HCT116 (cell line): ENCODE measurements around the gene APBA1. TPM values are rescaled to one million over a fixed set of nuclear protein-coding genes. Genes with fewer than 3 reads are reported as not detected.

Source experiments
- ATAC-seq: fragments of 200-7000 bp; cut with Tn5 transposase; 2 replicates; pipeline ENCODE4 v1.9.1; 2020; ENCODE audit warnings: mild to moderate bottlenecking, moderate library complexity
- BruUV-seq: library from RNA; stranded (reverse); fragments of 400-500 nt; replicated peaks from 2 replicates; lab custom pipeline; 2021; lab: Mats Ljungman, UMichigan
- CTCF ChIA-PET: fragments of 300-600 bp; sonication (Branson Sonifier 250); formaldehyde crosslinking; loops from one replicate; lab custom pipeline; 2021; ENCODE audit warnings: antibody characterized with exemption; lab: Charles Lee
- POLR2A ChIA-PET: fragments of 300-600, 350-600 bp; sonication (Branson Sonifier 250); formaldehyde crosslinking; loops from one replicate; lab custom pipeline; 2021; ENCODE audit warnings: antibody characterized with exemption; lab: Charles Lee
- RAD21 ChIA-PET, 2 experiments: fragments of 300-600 bp; sonication (Branson Sonifier 250); formaldehyde crosslinking; loops; one replicate each; lab custom pipeline; 2023; ENCODE audit warnings: low total read pairs in 2 of 2; ENCODE audit not compliant: uncharacterized antibody in 2 of 2, unreplicated experiment in 2 of 2, low non-redundant PET in 1 of 2; lab: Charles Lee
- DNase-seq: peaks from one replicate; pipeline ENCODE4 v3.0.0-alpha.2; 2010; ENCODE audit warnings: low read depth, low spot score
- H2AFZ ChIP-seq: fragments of 200-600 bp; shearing (Covaris generic), sonication (generic); 2 replicates; pipeline ENCODE4 v1.6.1; 2017; ENCODE audit warnings: low read depth, mixed run types, mixed read lengths, antibody characterized with exemption, low read length; ENCODE audit not compliant: poor library complexity, severe bottlenecking
- H3K27ac ChIP-seq: 2 replicates; pipeline ENCODE4 v1.5.1; 2012; ENCODE audit warnings: low read depth, low read length
- H3K27me3 ChIP-seq: fragments of 200-600 bp; sonication (generic); 2 replicates; pipeline ENCODE4 v1.6.1; 2016; ENCODE audit warnings: mixed run types, low read length, mixed read lengths; ENCODE audit not compliant: insufficient read depth
- H3K36me3 ChIP-seq, 2 experiments: fragments of 200-500 bp in 1 of 2; fragments of 200-600 bp in 1 of 2; sonication (Bioruptor generic) in 1 of 2; sonication (generic) in 1 of 2; 2 replicates each; pipeline versions ENCODE4 v1.5.1 to v1.6.1; 2014 to 2016; ENCODE audit warnings: low read length in 2 of 2, inconsistent platforms in 1 of 2, mixed read lengths in 1 of 2, mixed run types in 1 of 2; ENCODE audit not compliant: insufficient read depth in 2 of 2, control insufficient read depth in 1 of 2
- H3K4me1 ChIP-seq, 2 experiments: fragments of 200-600 bp in 1 of 2; sonication (generic) in 1 of 2; 2 replicates each; pipeline versions ENCODE4 v1.5.1 to v1.6.1; 2012 to 2017; ENCODE audit warnings: low read length in 2 of 2, inconsistent platforms in 1 of 2, mild to moderate bottlenecking in 1 of 2, mixed read lengths in 1 of 2, mixed run types in 1 of 2, moderate library complexity in 1 of 2; ENCODE audit not compliant: insufficient read depth in 2 of 2, control insufficient read depth in 1 of 2
- H3K4me2 ChIP-seq: fragments of 200-600 bp; sonication (generic); 2 replicates; pipeline ENCODE4 v1.6.1; 2017; ENCODE audit warnings: mixed run types, low read length, mixed read lengths
- H3K4me3 ChIP-seq, 2 experiments: fragments of 200-600 bp in 1 of 2; sonication (generic) in 1 of 2; replicated peaks in 1 of 2; 2 replicates each; pipeline ENCODE4 v1.5.1; 2011 to 2016; ENCODE audit warnings: low read length in 2 of 2, control low read depth in 1 of 2, low read depth in 1 of 2, mild to moderate bottlenecking in 1 of 2, mixed read lengths in 1 of 2, mixed run types in 1 of 2
- H3K79me2 ChIP-seq: fragments of 200-600 bp; sonication (generic); 2 replicates; pipeline ENCODE4 v1.6.1; 2017; ENCODE audit warnings: mild to moderate bottlenecking, mixed run types, low read length, moderate library complexity, mixed read lengths; ENCODE audit not compliant: insufficient read depth
- H3K9ac ChIP-seq: fragments of 200-600 bp; sonication (generic); 2 replicates; pipeline ENCODE4 v1.6.1; 2016; ENCODE audit warnings: low read length, mixed read lengths
- H3K9me2 ChIP-seq: fragments of 200-600 bp; sonication (generic), shearing (Covaris generic); 2 replicates; pipeline ENCODE4 v1.6.1; 2017; ENCODE audit warnings: mixed run types, mild to moderate bottlenecking, moderate library complexity; ENCODE audit not compliant: insufficient read depth
- H3K9me3 ChIP-seq, 2 experiments: fragments of 200-500 bp in 1 of 2; fragments of 200-600 bp in 1 of 2; sonication (Bioruptor generic) in 1 of 2; sonication (generic) in 1 of 2; 2 replicates each; pipeline ENCODE4 v1.6.1; 2014 to 2017; ENCODE audit warnings: low read length in 2 of 2, mixed read lengths in 2 of 2, inconsistent platforms in 1 of 2, low read depth in 1 of 2, mild to moderate bottlenecking in 1 of 2, mixed run types in 1 of 2, moderate library complexity in 1 of 2; ENCODE audit not compliant: control insufficient read depth in 1 of 2, insufficient read depth in 1 of 2
- H4K20me1 ChIP-seq: fragments of 200-600 bp; sonication (generic), shearing (Covaris generic); 2 replicates; pipeline ENCODE4 v1.6.1; 2017; ENCODE audit warnings: mixed run types, mild to moderate bottlenecking, moderate library complexity; ENCODE audit not compliant: insufficient read depth
- CEBPB ChIP-seq: IDR thresholded peaks from 2 replicates; pipeline ENCODE4 v1.6.1; 2012; ENCODE audit warnings: low read depth
- EGR1 ChIP-seq: IDR thresholded peaks from 2 replicates; pipeline ENCODE4 v1.6.1; 2012; ENCODE audit warnings: low read depth
- ELF1 ChIP-seq: IDR thresholded peaks from 2 replicates; pipeline ENCODE4 v1.6.1; 2012; ENCODE audit warnings: low read depth, borderline replicate concordance
- EZH2 ChIP-seq: fragments of 200-600 bp; sonication (generic); IDR thresholded peaks from 2 replicates; pipeline ENCODE4 v1.6.1; 2017; ENCODE audit warnings: antibody characterized with exemption, mixed run types
- EZH2phosphoT487 ChIP-seq: fragments of 200-600 bp; IDR thresholded peaks from 2 replicates; pipeline ENCODE4 v1.6.1; 2018; ENCODE audit warnings: antibody characterized with exemption, borderline replicate concordance
- JUND ChIP-seq: IDR thresholded peaks from 2 replicates; pipeline ENCODE4 v1.6.1; 2012
- POLR2A ChIP-seq: IDR thresholded peaks from 2 replicates; pipeline ENCODE4 v1.7.0; 2011; ENCODE audit warnings: borderline replicate concordance; ENCODE audit not compliant: insufficient read depth, insufficient read length; ENCODE audit errors: extremely low read depth
- POLR2AphosphoS5 ChIP-seq: IDR thresholded peaks from 2 replicates; pipeline ENCODE4 v1.6.1; 2011; ENCODE audit warnings: mild to moderate bottlenecking, low read depth, low read length, moderate library complexity
- RAD21 ChIP-seq: IDR thresholded peaks from 2 replicates; pipeline ENCODE4 v1.6.1; 2012; ENCODE audit warnings: low read depth, mild to moderate bottlenecking
- SIN3A ChIP-seq: IDR thresholded peaks from 2 replicates; pipeline ENCODE4 v1.6.1; 2012; ENCODE audit warnings: low read depth
- SP1 ChIP-seq: IDR thresholded peaks from 2 replicates; pipeline ENCODE4 v1.6.1; 2012; ENCODE audit warnings: low read depth
- SRF ChIP-seq: IDR thresholded peaks from 2 replicates; pipeline ENCODE4 v1.6.1; 2012; ENCODE audit warnings: low read depth
- TCF7L2 ChIP-seq: IDR thresholded peaks from 2 replicates; pipeline ENCODE4 v1.7.0; 2011; ENCODE audit warnings: borderline replicate concordance, inconsistent platforms; ENCODE audit not compliant: insufficient read depth, insufficient read length; ENCODE audit errors: extremely low read depth
- ZFX ChIP-seq: fragments of 450-650 bp; IDR thresholded peaks from 2 replicates; pipeline ENCODE4 v1.6.1; 2017
- ZNF274 ChIP-seq: fragments of 200-500 bp; sonication (Bioruptor generic); IDR thresholded peaks from 2 replicates; pipeline ENCODE4 v1.6.1; 2014; ENCODE audit warnings: mild to moderate bottlenecking, low read depth, low read length, inconsistent platforms
- intact Hi-C: fragments of 100-400 bp; cut with micrococcal nuclease; formaldehyde crosslinking; loops from 2 replicates; pipeline ENCODE4 v1.10.0; 2022
- total RNA-seq: library from RNA; stranded (reverse); gene quantifications from one replicate; pipeline ENCODE4 v1.2.1, GENCODE V29; 2021; ENCODE audit not compliant: unreplicated experiment
- TF ChIP-seq, protein P1 (sequence below): IDR thresholded peaks from 2 replicates; pipeline ENCODE4 v1.6.1; 2012
- TF ChIP-seq, protein P2 (sequence below), 3 experiments: fragments of 200-600 bp in 1 of 3; sonication (generic) in 1 of 3; IDR thresholded peaks in 2 of 3; conservative IDR thresholded peaks in 1 of 3; 2 replicates each; pipeline ENCODE4 v1.5.1; 2012 to 2017; ENCODE audit warnings: low read depth in 2 of 3, low read length in 2 of 3, antibody characterized with exemption in 1 of 3, borderline replicate concordance in 1 of 3, control low read depth in 1 of 3, mild to moderate bottlenecking in 1 of 3, mixed read lengths in 1 of 3, mixed run types in 1 of 3, moderate library complexity in 1 of 3; ENCODE audit not compliant: insufficient read depth in 1 of 3
- TF ChIP-seq, protein P3 (sequence below): IDR thresholded peaks from 2 replicates; pipeline ENCODE4 v1.6.1; 2011; ENCODE audit warnings: mild to moderate bottlenecking, low read length, moderate library complexity; ENCODE audit not compliant: insufficient replicate concordance; ENCODE audit errors: extremely low read depth
- TF ChIP-seq, protein P4 (sequence below): IDR thresholded peaks from 2 replicates; pipeline ENCODE4 v1.6.1; 2012

Gene APBA1
- total RNA-seq, 1 experiment from 2014 or later, result 0.20 TPM

DNA sequence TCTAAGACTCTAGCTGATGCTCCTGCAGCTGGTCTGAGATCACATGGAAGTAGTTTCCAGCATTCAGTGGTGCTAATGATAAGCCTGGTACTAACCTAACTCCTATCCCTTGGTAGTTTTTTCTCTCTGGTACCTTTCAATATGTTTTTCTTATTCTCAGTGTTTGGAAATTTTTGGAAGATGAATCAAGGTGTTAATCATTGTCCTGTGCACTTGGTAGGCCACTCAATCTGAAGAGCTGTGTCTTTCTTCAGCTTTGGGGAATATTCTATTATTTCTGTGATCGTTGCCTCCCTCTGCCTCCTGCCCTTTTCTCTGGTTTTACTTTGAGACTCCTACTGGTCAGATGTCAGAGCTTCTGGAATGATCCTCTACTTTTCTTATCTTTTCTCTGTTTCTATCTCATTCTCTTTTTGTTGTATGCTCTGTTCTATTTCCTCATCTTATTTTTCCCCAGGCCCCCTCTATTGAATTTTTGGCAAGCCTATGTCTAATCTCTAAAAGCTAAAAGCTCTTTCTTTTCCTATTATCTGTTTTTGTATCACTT is 136.8 kb downstream of the APBA1 start:
- ChIA-PET RAD21 (no interaction called here), CTCF (interaction anchor here (1.6 kb wide), 1 partner anchor 11 kb away, joined by 3 read pairs; no protein-coding TSS in a partner anchor), POLR2A (no interaction called here)
- Histone ChIP-seq H3K4me2 (no peak overlapping the region), H3K4me1 (no peaks in the 10 kb centered on the region), H3K36me3 (no peaks in the 10 kb centered on the region), H3K27ac (no peak overlapping the region), H3K27me3 (peaks cover 58% of the 10 kb centered on the region), H3K9me2 (no peaks in the 10 kb centered on the region), H3K79me2 (no peaks in the 10 kb centered on the region), H3K9ac (no peak overlapping the region), H4K20me1 (no peaks in the 10 kb centered on the region), H2AFZ (no peak overlapping the region), H3K9me3 (no peaks in the 10 kb centered on the region), H3K4me3 (no peak overlapping the region)
- DNase-seq, result no peak
- BruUV-seq, result no TSS peak
- TF ChIP-seq, protein P1, sequence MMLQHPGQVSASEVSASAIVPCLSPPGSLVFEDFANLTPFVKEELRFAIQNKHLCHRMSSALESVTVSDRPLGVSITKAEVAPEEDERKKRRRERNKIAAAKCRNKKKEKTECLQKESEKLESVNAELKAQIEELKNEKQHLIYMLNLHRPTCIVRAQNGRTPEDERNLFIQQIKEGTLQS, result no peak
- no peak for TF ChIP-seq EZH2phosphoT487
- TF ChIP-seq CEBPB, result no peak
- no peak for TF ChIP-seq RAD21
- TF ChIP-seq, protein P2, sequence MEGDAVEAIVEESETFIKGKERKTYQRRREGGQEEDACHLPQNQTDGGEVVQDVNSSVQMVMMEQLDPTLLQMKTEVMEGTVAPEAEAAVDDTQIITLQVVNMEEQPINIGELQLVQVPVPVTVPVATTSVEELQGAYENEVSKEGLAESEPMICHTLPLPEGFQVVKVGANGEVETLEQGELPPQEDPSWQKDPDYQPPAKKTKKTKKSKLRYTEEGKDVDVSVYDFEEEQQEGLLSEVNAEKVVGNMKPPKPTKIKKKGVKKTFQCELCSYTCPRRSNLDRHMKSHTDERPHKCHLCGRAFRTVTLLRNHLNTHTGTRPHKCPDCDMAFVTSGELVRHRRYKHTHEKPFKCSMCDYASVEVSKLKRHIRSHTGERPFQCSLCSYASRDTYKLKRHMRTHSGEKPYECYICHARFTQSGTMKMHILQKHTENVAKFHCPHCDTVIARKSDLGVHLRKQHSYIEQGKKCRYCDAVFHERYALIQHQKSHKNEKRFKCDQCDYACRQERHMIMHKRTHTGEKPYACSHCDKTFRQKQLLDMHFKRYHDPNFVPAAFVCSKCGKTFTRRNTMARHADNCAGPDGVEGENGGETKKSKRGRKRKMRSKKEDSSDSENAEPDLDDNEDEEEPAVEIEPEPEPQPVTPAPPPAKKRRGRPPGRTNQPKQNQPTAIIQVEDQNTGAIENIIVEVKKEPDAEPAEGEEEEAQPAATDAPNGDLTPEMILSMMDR (IDR thresholded peaks at IDR 0.05 in 2 of 3, conservative IDR thresholded peaks at IDR 0.05 in 1 of 3; ENCODE audit: borderline replicate concordance in 1 of 3, insufficient read depth in 1 of 3, low read depth in 2 of 3, low read length in 2 of 3), result no peak
- no peak for TF ChIP-seq ZFX
- TF ChIP-seq SRF, result no peak
- TF ChIP-seq SIN3A, result no peak
- no peak for TF ChIP-seq ELF1
- no peak for TF ChIP-seq POLR2A
- TF ChIP-seq EZH2, result no peak
- TF ChIP-seq EGR1, result no peak
- TF ChIP-seq JUND, result no peak
- TF ChIP-seq, protein P3, sequence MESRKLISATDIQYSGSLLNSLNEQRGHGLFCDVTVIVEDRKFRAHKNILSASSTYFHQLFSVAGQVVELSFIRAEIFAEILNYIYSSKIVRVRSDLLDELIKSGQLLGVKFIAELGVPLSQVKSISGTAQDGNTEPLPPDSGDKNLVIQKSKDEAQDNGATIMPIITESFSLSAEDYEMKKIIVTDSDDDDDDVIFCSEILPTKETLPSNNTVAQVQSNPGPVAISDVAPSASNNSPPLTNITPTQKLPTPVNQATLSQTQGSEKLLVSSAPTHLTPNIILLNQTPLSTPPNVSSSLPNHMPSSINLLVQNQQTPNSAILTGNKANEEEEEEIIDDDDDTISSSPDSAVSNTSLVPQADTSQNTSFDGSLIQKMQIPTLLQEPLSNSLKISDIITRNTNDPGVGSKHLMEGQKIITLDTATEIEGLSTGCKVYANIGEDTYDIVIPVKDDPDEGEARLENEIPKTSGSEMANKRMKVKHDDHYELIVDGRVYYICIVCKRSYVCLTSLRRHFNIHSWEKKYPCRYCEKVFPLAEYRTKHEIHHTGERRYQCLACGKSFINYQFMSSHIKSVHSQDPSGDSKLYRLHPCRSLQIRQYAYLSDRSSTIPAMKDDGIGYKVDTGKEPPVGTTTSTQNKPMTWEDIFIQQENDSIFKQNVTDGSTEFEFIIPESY, result no peak
- TF ChIP-seq ZNF274, result no peak
- no peak for TF ChIP-seq SP1
- TF ChIP-seq, protein P4, sequence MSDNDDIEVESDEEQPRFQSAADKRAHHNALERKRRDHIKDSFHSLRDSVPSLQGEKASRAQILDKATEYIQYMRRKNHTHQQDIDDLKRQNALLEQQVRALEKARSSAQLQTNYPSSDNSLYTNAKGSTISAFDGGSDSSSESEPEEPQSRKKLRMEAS, result no peak
- no peak for TF ChIP-seq TCF7L2
- no peak for TF ChIP-seq POLR2AphosphoS5
- intact Hi-C loops, result loop anchor here (5.0 kb wide), 1 partner anchor 603 kb away; no protein-coding TSS in a partner anchor
- no peak for ATAC-seq
